Aortic smooth muscle cell (primary cell): ENCODE results near the gene TCF3. TPM values are rescaled to one million over a fixed set of nuclear protein-coding genes. Genes with fewer than 3 reads are reported as not detected.

Source experiments
- total RNA-seq: library from RNA; depleted of rRNA; stranded (reverse); fragments of >200 nt; gene quantifications from 2 replicates; pipeline ENCODE4 v1.2.3, GENCODE V29; 2014

The TCF3 gene
- 34.3 and 41.2 TPM in 2 replicates for total RNA-seq

DNA sequence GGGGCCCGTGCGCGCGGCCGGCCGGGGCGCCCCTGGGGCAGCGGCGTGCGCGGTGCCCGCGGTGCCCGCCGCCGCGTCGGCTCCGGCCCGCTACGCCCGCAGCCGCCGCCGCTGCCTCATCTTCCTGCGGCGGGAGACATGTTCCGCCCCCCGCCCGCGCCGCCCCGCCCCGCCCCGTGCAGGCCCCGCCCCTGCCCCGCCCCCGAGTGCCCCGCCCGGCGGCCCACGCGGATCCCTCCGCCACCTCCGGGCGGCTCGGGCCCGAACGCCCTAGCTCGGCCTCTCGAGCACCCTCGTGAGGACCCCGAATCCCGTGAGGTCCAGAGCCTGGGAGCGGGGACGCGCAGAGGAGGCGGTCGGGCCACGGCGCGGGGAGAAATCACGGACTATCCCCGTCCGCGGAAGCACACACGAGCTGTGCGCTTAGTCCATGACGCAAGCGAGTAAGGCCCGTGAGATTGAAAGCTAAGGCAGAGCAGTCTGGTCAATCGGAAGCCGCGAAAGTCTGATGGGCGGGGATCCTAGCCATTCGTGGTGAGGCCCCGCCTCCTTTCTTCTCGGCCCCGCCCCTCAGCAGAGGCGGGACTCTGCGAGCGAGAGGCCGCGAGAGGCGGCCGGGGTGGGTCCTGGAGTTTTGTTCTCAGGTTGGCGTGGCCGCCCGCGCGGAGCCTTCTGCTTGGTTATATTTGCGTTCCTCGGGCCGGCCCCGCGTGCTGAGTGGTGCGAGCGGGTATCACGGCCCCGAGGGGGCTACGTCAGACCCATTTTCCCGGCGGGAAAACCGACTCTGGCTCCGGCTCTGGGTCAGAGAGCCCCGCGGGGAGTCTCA lies at the start of gene TCF3:
TCF3 (minus strand) TSS at position 145 of the 829 bp plus-strand sequence. CDS start 2,367 bp downstream, outside the sequence.

DNA sequence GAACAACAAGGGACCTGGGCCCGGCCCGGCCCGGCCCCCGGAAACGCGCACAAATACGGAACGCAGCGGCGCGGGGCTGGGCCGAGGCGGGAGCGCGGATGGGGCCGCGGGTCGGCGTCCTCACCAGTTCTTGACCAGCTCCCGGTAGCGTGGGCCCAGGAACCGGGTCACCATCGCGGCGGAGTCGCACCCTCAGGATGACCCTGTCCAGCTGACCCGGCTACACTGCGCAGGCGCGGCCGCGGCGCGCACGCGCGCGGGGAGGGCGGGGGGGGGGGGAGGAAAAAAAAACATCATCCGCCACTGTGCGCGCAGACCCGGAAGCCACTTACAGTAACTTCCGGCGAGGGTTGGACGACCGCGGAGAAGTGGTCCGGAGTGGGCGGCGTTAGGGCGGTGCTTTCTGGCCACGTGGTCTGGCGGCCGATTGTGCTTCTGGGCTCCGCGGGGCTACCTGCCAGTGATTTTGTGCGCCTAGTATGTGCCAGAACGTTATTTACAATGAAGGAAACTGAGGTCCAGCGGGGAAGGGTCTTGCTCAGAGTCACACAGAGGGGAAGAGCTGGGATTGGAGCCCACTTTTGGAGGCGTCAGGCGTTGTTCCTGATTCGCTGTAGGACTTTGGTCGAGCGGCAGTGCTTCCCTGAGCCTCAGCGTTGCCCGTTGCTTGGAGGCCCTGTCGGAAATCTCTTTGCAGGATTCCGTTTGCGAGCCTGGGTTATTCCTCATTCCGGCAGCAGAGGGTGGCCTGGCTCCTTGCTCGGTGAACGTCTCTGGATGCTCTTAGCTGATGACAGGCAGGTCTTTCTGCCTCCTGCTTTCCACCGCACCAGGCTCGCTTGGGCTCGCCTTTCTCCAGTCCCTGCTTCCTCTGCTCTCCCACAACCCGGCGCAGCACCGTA lies 46.9 kb downstream of the TCF3 start, which contains the start of gene UQCR11:
UQCR11 (minus strand) TSS at position 227 of the 902 bp plus-strand sequence; CDS start at position 174, 53 bp downstream.

DNA sequence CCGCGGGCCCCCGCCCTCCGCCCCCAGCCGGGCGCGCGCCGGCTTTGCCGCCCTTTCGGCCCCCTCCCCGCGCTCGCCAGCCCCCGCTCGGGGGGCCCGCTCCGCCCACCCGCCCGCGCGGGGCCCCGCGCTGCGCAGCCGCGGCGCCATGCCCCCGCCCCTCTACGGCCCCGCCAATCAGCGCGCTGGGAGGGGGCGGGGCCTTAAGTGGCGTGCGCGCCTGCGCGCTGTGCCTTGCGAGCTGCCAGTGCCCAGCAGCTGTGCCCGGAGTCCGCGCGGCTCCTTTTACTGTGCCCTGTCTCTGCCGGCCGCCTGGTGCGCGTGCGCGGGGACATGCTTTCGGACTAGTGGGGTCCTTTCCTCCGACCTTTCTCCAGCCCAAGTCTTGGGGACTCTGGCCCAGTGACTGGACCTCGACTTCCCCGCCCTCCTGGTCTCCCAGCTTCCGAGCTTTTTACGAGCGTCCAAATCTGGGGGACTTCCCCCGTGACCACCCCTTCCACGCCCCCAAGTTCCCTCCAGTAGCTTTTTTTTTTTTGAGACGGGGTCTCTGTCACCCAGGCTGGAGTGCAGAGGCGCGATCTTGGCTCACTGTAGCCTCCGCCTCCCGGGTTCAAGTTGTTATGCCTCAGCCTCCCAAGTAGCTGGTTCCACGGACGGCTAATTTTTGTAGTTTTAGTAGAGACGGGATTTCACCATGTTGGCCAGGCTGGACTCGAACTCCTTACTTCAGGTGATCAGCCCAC lies 59.5 kb downstream of the TCF3 start, which contains the start of gene MBD3:
MBD3 (minus strand) TSS at position 111 of the 746 bp plus-strand sequence. CDS start 234 bp downstream, outside the sequence.

DNA sequence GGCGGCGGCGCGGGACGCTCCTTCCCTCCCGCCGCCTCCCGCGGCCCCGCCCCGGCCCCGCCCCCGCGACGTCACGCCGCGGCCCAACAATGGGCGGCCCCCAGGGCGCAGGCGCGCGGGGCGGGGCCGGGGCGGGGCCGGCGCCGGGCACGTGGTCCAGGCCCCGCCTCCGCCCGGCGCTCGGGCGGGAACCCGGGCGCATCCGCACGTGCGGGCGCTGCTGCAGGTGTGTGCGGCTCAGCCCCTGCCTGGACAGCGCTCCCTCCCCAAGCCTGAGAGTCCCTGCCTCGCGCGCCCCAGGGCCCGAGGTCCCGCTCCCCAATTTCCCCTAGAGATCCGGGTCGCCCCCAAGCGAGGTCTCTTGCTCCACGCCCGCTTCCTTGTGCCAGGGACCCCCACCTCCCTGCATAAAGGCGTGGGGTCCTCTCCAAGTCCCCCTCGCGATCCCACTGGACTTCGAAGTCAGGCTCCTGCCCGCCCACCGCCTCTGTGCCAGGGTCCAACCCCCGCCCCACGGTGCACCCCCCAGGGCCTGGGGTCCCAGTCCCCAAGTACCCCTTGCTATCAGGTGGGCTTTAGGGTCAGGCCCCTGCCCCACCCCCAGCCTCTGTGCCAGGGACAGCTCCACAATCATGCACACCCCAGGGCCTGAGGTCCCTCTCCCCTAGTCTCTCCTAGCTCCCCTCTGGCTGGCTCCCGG lies 83.9 kb downstream of the TCF3 start, which contains the start of gene MEX3D:
MEX3D (minus strand) TSS at position 6 of the 700 bp plus-strand sequence. CDS start 267 bp downstream, outside the sequence.

Other genes starting within 250 kb of the TCF3 start
- 45.9 and 53.8 TPM in 2 replicates for gene DAZAP1, start 245.0 kb downstream of the TCF3 start, total RNA-seq
- gene RPS15, start 214.2 kb downstream of the TCF3 start, total RNA-seq, result 434 and 444 TPM in 2 replicates
- gene APC2, start 202.5 kb downstream of the TCF3 start, total RNA-seq, result 0.13 and 0.19 TPM in 2 replicates
- 21.8 and 21.9 TPM in 2 replicates for gene C19orf25, start 173.4 kb downstream of the TCF3 start, total RNA-seq
- gene PCSK4, start 162.3 kb downstream of the TCF3 start, total RNA-seq, result 0.53 and 1.1 TPM in 2 replicates
- gene REEP6, start 161.4 kb downstream of the TCF3 start, total RNA-seq, result 0.92 and 1.8 TPM in 2 replicates
- 3.0 and 3.7 TPM in 2 replicates for gene ADAMTSL5, start 139.6 kb downstream of the TCF3 start, total RNA-seq
- gene PLK5, start 128.5 kb downstream of the TCF3 start, total RNA-seq, result not detected in 2 replicates
- gene MEX3D, start 84.3 kb downstream of the TCF3 start, total RNA-seq, result 23.3 and 28.5 TPM in 2 replicates
- 70.9 and 85.6 TPM in 2 replicates for gene MBD3, start 59.8 kb downstream of the TCF3 start, total RNA-seq
- 72.1 and 122 TPM in 2 replicates for gene UQCR11, start 47.2 kb downstream of the TCF3 start, total RNA-seq
- not detected in 2 replicates for gene ONECUT3, start 100.9 kb upstream of the TCF3 start, total RNA-seq
- gene ATP8B3, start 159.7 kb upstream of the TCF3 start, total RNA-seq, result 1.6 and 2.7 TPM in 2 replicates
- 4.6 and 6.7 TPM in 2 replicates for gene REXO1, start 195.9 kb upstream of the TCF3 start, total RNA-seq
- 3.2 and 3.5 TPM in 2 replicates for gene KLF16, start 211.0 kb upstream of the TCF3 start, total RNA-seq
- 83.9 and 92.3 TPM in 2 replicates for gene ABHD17A, start 232.9 kb upstream of the TCF3 start, total RNA-seq